GM12865 (cell line): ENCODE measurements around the gene ADPRH.

Experiments
- DNase-seq: peaks from one replicate; pipeline ENCODE4 v3.0.0; 2010; ENCODE audit warnings: low read depth
- H3K4me3 ChIP-seq: 2 replicates; pipeline ENCODE4 v1.5.1; 2011; ENCODE audit warnings: mild to moderate bottlenecking, low read depth, low read length, control low read depth
- CTCF ChIP-seq: IDR thresholded peaks from 2 replicates; pipeline ENCODE4 v1.5.1; 2011; ENCODE audit warnings: low read length, control low read depth, low read depth, inconsistent platforms; ENCODE audit not compliant: insufficient read depth; ENCODE audit errors: missing control alignments

Gene ADPRH

GRCh38 chr3:119630880-119631329, 51.6 kb downstream of the ADPRH start:
- H3K4me3 ChIP-seq: no peak overlapping the region
- no peak for DNase-seq
- no peak for TF ChIP-seq CTCF

GRCh38 chr3:119631516-119631915, 52.2 kb downstream of the ADPRH start:
- TF ChIP-seq CTCF: no peak
- DNase-seq: no peak

GRCh38 chr3:119632216-119632615, 52.9 kb downstream of the ADPRH start:
- no peak for DNase-seq
- no peak for TF ChIP-seq CTCF
- no peak overlapping the region for H3K4me3 ChIP-seq

More at GRCh38 chr3:119631516-119631915, 52.2 kb downstream of the ADPRH start:
- no peak overlapping the region for H3K4me3 ChIP-seq

- no peak for DNase-seq
- no peak for TF ChIP-seq CTCF
- H3K4me3 ChIP-seq: no peak overlapping the region
These were observed 53.5 kb downstream of the ADPRH start for GRCh38 chr3:119632829-119633228.

GRCh38 chr3:119635719-119636118, 56.4 kb downstream of the ADPRH start:
- no peak for TF ChIP-seq CTCF
- H3K4me3 ChIP-seq: no peak overlapping the region

GRCh38 chr3:119636249-119636648, 57.0 kb downstream of the ADPRH start:
- DNase-seq: no peak
- TF ChIP-seq CTCF: no peak

More at GRCh38 chr3:119635719-119636118, 56.4 kb downstream of the ADPRH start:
- DNase-seq: no peak

GRCh38 chr3:119636891-119637611, 57.8 kb downstream of the ADPRH start:
- H3K4me3 ChIP-seq: peak overlapping the region; percentile 48; the same call in 1 of the 2 replicates
- no peak for TF ChIP-seq CTCF
- no peak for DNase-seq

More at GRCh38 chr3:119636249-119636648, 57.0 kb downstream of the ADPRH start:
- H3K4me3 ChIP-seq: no peak overlapping the region
